ENCODE measurements around the gene TNFAIP2. TPM values are rescaled to one million over a fixed set of nuclear protein-coding genes. Genes with fewer than 3 reads are reported as not detected.

TNFAIP2 gene
- total and polyA plus RNA-seq, 2 experiments from 2014 or later: 9.6 to 51.8 TPM

DNA sequence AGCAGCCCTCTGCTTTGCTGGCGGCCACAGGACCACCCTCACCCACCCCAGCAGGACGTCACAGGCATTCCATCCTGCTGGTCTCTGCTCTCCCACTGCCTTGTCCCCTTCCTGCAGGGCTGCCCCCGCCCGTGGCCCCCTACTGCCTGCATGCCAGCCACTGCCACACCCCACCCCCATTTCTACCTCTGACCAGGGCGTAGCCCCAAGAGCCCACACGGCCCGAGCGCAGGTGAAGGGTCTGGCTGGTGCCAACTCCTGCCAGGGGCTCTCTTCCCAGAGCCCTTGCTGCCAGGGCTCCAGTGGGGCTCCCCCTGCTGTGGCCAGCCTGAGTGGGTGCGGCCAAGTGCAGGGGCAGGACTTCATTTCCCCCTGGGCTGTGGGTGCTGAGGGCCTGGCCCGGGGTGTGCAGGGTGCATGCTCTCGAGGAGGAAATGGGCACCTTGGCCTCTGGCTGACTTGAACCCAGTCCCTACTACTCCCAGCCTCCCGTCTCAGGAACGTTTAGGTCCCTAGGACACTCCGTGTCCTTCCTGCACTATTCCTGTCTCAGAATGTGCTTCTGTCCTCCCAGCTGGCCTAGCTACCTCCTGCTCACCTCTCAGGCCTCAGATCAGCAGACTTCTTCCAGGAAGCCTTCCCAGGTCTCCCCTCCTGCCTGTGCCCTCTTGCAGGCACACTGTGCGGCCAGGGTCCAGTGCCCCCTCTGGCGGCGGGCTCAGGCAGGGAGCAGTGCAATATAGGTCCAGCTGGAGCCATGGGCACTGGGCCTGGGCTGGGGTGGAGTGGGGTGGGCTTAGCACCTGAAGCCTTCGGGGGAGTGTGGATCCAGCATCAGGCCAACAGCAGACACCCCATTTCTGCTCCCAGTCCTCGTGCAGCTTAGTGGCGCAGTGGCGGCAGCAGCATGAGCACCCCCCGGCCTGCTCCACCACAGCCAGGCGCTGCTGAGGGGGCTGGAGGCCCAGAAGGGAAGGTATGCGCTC lies 37.9 kb upstream of the TNFAIP2 start:
- H3K9ac ChIP-seq: no peak overlapping the region
- H3K4me1 ChIP-seq (ENCODE audit: insufficient read depth): no peaks in the 10 kb centered on the region
- no peak for TF ChIP-seq EZH2phosphoT487 (IDR thresholded peaks at IDR 0.05; ENCODE audit: insufficient read depth, low read depth)
- TF ChIP-seq EZH2 (IDR thresholded peaks at IDR 0.05; ENCODE audit: insufficient read depth, poor library complexity, severe bottlenecking): no peak
- H3K9me2 ChIP-seq (ENCODE audit: insufficient read depth): no peaks in the 10 kb centered on the region
- DNase-seq: peak; percentile 30
- in situ Hi-C loops (cut with MboI): loop anchor here (10.0 kb wide), 1 partner anchor 199 kb away; no protein-coding TSS in a partner anchor
- no peak overlapping the region for H2AFZ ChIP-seq
- no peaks in the 10 kb centered on the region for H3F3A ChIP-seq (ENCODE audit: insufficient read depth)
- no peaks in the 10 kb centered on the region for H4K20me1 ChIP-seq (ENCODE audit: insufficient read depth)
- H3K9me3 ChIP-seq (ENCODE audit: low read depth): no peaks in the 10 kb centered on the region
- H3K27ac ChIP-seq: no peak overlapping the region
- no peaks in the 10 kb centered on the region for H3K36me3 ChIP-seq (ENCODE audit: low read depth)
- no peaks in the 10 kb centered on the region for H3K79me2 ChIP-seq (ENCODE audit: insufficient read depth)
- no peak overlapping the region for H3K4me3 ChIP-seq
- H3K27me3 ChIP-seq (replicated peaks; ENCODE audit: insufficient read depth): peaks cover 6% of the 10 kb centered on the region; the same call in 1 of the 2 replicates
- H3K4me2 ChIP-seq (ENCODE audit: unreplicated experiment): no peak overlapping the region
- WGBS, 2 experiments (ENCODE audit: low coverage in 1 of 2, low lambda C conversion rate in 2 of 2, missing lambda C conversion rate in 2 of 2): 54 to 60% methylated on average over 21 to 24 of the region's 24 CpGs

DNA sequence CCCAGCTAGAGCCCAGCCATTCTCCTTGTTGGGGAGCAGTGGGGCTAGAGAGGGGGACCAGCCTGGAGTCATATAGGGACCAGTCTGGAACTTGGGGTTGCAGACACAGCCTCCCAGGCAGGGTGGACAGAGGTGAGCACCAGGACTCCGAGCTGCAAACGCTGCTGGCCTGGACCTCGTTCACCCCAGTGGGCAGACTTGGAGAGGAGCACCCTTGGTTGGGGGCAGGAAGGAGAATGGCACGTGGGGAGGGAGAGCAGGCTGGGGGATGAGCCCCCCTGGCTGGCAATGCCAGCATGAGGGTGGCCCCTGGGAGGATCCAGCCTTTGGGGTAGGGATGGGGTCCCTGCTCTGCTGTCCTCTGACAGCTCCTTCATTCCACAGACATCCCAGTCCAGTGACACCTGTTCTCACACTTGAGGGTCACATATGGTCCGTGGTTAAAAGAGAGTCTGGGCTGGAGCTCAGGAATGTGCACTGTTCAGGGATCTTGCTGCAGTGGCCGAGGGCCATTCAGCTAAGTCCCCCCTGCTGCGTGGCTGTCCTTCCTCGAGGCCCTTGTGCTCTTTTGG lies 36.4 kb upstream of the TNFAIP2 start:
- Histone ChIP-seq H2AFZ (no peak overlapping the region), H3K4me1 (ENCODE audit: insufficient read depth) (no peaks in the 10 kb centered on the region), H3K4me2 (ENCODE audit: unreplicated experiment) (no peak overlapping the region), H4K20me1 (ENCODE audit: insufficient read depth) (no peaks in the 10 kb centered on the region), H3K9me3 (ENCODE audit: low read depth) (no peaks in the 10 kb centered on the region), H3K9me2 (ENCODE audit: insufficient read depth) (no peaks in the 10 kb centered on the region), H3K4me3 (no peak overlapping the region), H3K27ac (no peak overlapping the region), H3K27me3 (replicated peaks; ENCODE audit: insufficient read depth) (peaks cover 6% of the 10 kb centered on the region; the same call in 1 of the 2 replicates), H3K36me3 (ENCODE audit: low read depth) (no peaks in the 10 kb centered on the region), H3K9ac (no peak overlapping the region), H3K79me2 (ENCODE audit: insufficient read depth) (no peaks in the 10 kb centered on the region), H3F3A (ENCODE audit: insufficient read depth) (no peaks in the 10 kb centered on the region)
- no peak for DNase-seq
- in situ Hi-C loops (cut with MboI): loop anchor here (10.0 kb wide), 1 partner anchor 198 kb away; no protein-coding TSS in a partner anchor
- 61 to 68% methylated on average over 8 of the region's 8 CpGs for WGBS, 2 experiments (ENCODE audit: low coverage in 1 of 2, low lambda C conversion rate in 2 of 2, missing lambda C conversion rate in 2 of 2)
- no peak for TF ChIP-seq EZH2phosphoT487 (IDR thresholded peaks at IDR 0.05; ENCODE audit: insufficient read depth, low read depth)
- TF ChIP-seq EZH2 (IDR thresholded peaks at IDR 0.05; ENCODE audit: insufficient read depth, poor library complexity, severe bottlenecking): no peak

DNA sequence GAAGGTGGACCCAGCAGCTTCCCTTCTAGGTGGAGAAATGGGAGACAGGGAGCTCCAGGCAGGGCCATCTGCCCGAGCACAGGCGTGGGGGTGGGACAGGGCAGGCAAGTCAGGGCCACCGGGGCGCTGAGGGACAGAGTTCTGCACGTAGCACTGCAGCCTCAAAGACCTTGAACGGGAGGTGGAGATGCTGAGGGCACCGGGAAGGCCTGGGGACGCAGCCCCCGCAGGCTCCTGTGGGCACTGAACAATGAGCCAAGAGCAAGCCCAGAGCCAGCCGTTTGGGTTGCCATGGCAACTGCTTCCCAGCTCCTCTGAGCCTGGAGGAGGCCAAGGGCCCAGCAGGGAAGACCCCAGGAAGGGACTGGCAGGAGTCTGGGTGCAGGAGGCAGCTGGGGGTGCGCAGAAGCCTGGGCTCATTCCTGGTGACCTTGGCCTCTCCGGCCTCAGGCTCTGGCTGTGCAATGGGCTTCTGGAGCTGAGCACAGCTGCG lies 35.9 kb upstream of the TNFAIP2 start:
- no peaks in the 10 kb centered on the region for H3K79me2 ChIP-seq (ENCODE audit: insufficient read depth)
- in situ Hi-C loops (cut with MboI): loop anchor here (10.0 kb wide), 1 partner anchor 197 kb away; no protein-coding TSS in a partner anchor
- peaks cover 6% of the 10 kb centered on the region; the same call in 1 of the 2 replicates for H3K27me3 ChIP-seq (replicated peaks; ENCODE audit: insufficient read depth)
- 75 to 79% methylated on average over 12 to 13 of the region's 13 CpGs for WGBS, 2 experiments (ENCODE audit: low coverage in 1 of 2, low lambda C conversion rate in 2 of 2, missing lambda C conversion rate in 2 of 2)
- H3K36me3 ChIP-seq (ENCODE audit: low read depth): no peaks in the 10 kb centered on the region
- H3K9me2 ChIP-seq (ENCODE audit: insufficient read depth): no peaks in the 10 kb centered on the region
- no peak overlapping the region for H2AFZ ChIP-seq
- no peak overlapping the region for H3K4me2 ChIP-seq (ENCODE audit: unreplicated experiment)
- H4K20me1 ChIP-seq (ENCODE audit: insufficient read depth): no peaks in the 10 kb centered on the region
- no peak for DNase-seq
- H3K27ac ChIP-seq: no peak overlapping the region
- H3K9me3 ChIP-seq (ENCODE audit: low read depth): no peaks in the 10 kb centered on the region
- H3K9ac ChIP-seq: no peak overlapping the region
- no peaks in the 10 kb centered on the region for H3F3A ChIP-seq (ENCODE audit: insufficient read depth)
- no peaks in the 10 kb centered on the region for H3K4me1 ChIP-seq (ENCODE audit: insufficient read depth)
- H3K4me3 ChIP-seq: no peak overlapping the region
- TF ChIP-seq EZH2phosphoT487 (IDR thresholded peaks at IDR 0.05; ENCODE audit: insufficient read depth, low read depth) (no peak), EZH2 (IDR thresholded peaks at IDR 0.05; ENCODE audit: insufficient read depth, poor library complexity, severe bottlenecking) (no peak)

DNA sequence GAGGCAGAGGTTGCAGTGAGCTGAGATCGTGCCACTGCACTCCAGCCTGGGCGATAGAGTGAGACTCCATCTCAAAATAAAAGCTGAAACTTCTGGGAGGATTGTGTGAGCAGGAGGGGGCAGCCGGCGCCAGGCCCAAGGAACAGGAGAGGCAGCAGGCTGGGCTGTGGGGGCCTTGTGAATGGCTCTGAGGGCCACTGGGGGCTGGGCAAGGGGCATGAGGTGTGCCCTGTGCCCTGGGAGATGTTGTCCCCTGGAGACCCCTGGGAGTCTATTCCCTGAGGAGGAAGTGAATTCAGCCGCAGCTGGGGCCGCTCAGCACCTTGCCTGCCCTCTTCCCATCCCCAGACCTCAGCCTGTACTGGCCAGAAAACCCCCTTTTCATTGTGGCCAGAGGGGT lies 34.3 kb upstream of the TNFAIP2 start:
- H3K9me2 ChIP-seq (ENCODE audit: insufficient read depth): no peaks in the 10 kb centered on the region
- H3F3A ChIP-seq (ENCODE audit: insufficient read depth): no peaks in the 10 kb centered on the region
- no peak overlapping the region for H3K4me2 ChIP-seq (ENCODE audit: unreplicated experiment)
- H3K27me3 ChIP-seq (replicated peaks; ENCODE audit: insufficient read depth): peaks cover 6% of the 10 kb centered on the region; the same call in 1 of the 2 replicates
- no peaks in the 10 kb centered on the region for H3K79me2 ChIP-seq (ENCODE audit: insufficient read depth)
- no peaks in the 10 kb centered on the region for H4K20me1 ChIP-seq (ENCODE audit: insufficient read depth)
- TF ChIP-seq EZH2 (IDR thresholded peaks at IDR 0.05; ENCODE audit: insufficient read depth, poor library complexity, severe bottlenecking) (no peak), EZH2phosphoT487 (IDR thresholded peaks at IDR 0.05; ENCODE audit: insufficient read depth, low read depth) (no peak)
- no peak for DNase-seq
- no peaks in the 10 kb centered on the region for H3K9me3 ChIP-seq (ENCODE audit: low read depth)
- no peak overlapping the region for H3K9ac ChIP-seq
- H3K36me3 ChIP-seq (ENCODE audit: low read depth): no peaks in the 10 kb centered on the region
- no peaks in the 10 kb centered on the region for H3K4me1 ChIP-seq (ENCODE audit: insufficient read depth)
- H3K4me3 ChIP-seq: no peak overlapping the region
- in situ Hi-C loops (cut with MboI): loop anchor here (10.0 kb wide), 1 partner anchor 196 kb away; no protein-coding TSS in a partner anchor
- no peak overlapping the region for H3K27ac ChIP-seq
- no peak overlapping the region for H2AFZ ChIP-seq
- 77 to 85% methylated on average over 6 of the region's 6 CpGs for WGBS, 2 experiments (ENCODE audit: low coverage in 1 of 2, low lambda C conversion rate in 2 of 2, missing lambda C conversion rate in 2 of 2)

All from GM23248 (cell line).